CD4-positive, alpha-beta T cell treated with Interleukin-15 for 1 hour (primary cell): ENCODE data around the gene MNX1.

Experiments
- DNase-seq: peaks from one replicate; pipeline ENCODE4 v3.0.0-alpha.2; 2020

The MNX1 gene

GRCh38 chr7:157032644-157033482, 22.4 kb upstream of the MNX1 start:
- DNase-seq, result no peak

GRCh38 chr7:157032128-157032527, 21.7 kb upstream of the MNX1 start:
- DNase-seq, result no peak

DNA sequence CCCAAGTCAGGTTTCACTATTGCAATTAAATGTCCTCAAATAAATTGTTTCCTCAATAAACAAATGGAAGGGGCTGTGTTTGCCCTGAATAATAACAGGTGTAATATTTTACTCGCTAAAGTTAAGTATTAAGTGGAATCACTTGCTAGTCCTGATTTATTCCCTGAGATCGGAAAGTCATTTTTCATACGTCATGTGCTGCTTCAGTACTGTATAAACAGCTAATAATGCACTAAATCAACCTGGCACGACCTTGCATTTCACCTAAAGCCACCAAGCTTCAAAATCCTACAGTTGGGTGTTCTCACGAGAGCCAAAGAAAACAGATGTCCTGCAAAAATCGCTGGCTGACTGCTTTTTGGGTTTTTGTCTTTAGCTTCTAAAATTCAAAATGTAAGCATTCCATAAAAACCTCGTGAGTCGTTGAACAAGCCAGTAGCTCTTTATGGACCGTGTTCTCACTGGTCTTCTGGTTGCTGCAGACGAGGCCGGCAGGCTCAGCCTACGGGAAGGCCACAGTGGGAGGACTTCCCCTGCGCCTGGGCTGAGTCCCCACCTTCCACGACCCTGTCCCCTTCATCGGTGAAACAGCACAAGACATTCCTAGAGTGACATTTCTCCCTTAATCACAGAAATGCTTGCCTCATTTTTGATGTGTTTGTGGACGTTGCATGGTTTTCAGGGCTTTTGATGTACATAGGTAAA, 17.9 kb upstream of the MNX1 start:
- no peak for DNase-seq

- DNase-seq, result no peak
These were observed 17.2 kb upstream of the MNX1 start for GRCh38 chr7:157027568-157028198.

GRCh38 chr7:157024716-157025115, 14.3 kb upstream of the MNX1 start:
- DNase-seq, result no peak

- DNase-seq, result no peak
These were observed 13.1 kb upstream of the MNX1 start for GRCh38 chr7:157023589-157023905.

GRCh38 chr7:157022681-157023588, 12.5 kb upstream of the MNX1 start:
- DNase-seq, result no peak

- no peak for DNase-seq
These were observed 11.6 kb upstream of the MNX1 start for GRCh38 chr7:157021871-157022680.

- no peak for DNase-seq
These were observed 10.8 kb upstream of the MNX1 start for GRCh38 chr7:157021071-157021870.

- DNase-seq, result no peak
These were observed 10.1 kb upstream of the MNX1 start for GRCh38 chr7:157020514-157021070.

GRCh38 chr7:157019718-157020451, 9.4 kb upstream of the MNX1 start:
- DNase-seq, result no peak

GRCh38 chr7:157018997-157019608, 8.6 kb upstream of the MNX1 start:
- DNase-seq, result no peak

- no peak for DNase-seq
These were observed 8.0 kb upstream of the MNX1 start for GRCh38 chr7:157018328-157018996.

GRCh38 chr7:157017603-157018327, 7.3 kb upstream of the MNX1 start:
- DNase-seq, result no peak

GRCh38 chr7:157017149-157017548, 6.7 kb upstream of the MNX1 start:
- DNase-seq, result no peak

DNA sequence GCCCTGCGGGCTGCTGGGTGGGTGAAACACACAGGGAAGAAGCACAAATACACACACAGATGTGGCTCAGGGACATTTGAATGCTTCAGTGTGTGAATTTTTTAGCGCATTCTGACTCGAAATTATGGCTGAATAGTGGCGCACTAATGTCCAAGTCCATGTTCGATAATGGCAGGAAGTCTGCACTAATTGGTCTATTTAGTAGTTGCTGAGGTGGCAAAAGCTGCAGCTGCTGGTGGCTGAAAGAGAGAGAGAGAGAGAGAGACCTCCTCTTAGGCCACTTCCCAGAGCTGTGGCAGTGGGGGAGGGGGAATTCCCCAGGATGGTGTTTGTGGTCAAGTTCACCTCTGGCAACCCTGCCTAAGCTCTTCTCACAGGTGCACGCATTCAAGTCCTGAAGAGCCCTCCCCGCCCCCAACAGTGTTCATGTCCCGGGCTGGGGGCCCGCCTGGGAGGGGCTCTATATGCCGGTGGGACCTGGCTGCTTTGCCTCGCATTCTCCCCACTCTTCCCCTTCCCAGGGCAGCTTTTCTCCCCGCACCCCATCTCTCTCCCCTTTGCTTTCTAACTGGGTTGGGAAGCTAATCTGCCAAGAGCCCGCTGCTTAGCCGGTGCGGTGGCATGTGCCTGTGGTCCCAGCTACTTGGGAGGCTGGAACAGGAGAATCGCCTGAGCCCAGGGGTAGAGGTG, 6.0 kb upstream of the MNX1 start:
- DNase-seq, result no peak

DNA sequence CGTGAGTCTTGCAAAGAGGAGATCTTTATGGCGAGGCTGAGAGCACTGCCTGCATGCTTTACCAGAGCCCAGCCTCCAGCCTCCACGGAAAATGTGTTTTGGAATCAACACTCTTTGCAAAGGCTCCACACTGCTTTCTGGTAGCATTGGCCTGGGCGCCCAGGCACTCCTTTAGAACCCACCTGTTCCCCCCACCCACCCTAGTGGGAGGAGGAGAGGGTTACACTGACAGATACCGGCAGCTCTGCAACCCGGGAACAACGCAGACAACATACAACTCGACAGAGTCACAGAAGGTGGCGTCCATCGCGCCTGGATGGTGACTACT, 5.5 kb upstream of the MNX1 start:
- no peak for DNase-seq
